GM19452 (cell line): Measurements from ENCODE around the gene REM2.

Experiments used
- ATAC-seq: cut with Tn5 transposase; IDR thresholded peaks from one replicate; pipeline ENCODE4 v1.9.1; 2021; ENCODE audit not compliant: unreplicated experiment

REM2 gene

DNA sequence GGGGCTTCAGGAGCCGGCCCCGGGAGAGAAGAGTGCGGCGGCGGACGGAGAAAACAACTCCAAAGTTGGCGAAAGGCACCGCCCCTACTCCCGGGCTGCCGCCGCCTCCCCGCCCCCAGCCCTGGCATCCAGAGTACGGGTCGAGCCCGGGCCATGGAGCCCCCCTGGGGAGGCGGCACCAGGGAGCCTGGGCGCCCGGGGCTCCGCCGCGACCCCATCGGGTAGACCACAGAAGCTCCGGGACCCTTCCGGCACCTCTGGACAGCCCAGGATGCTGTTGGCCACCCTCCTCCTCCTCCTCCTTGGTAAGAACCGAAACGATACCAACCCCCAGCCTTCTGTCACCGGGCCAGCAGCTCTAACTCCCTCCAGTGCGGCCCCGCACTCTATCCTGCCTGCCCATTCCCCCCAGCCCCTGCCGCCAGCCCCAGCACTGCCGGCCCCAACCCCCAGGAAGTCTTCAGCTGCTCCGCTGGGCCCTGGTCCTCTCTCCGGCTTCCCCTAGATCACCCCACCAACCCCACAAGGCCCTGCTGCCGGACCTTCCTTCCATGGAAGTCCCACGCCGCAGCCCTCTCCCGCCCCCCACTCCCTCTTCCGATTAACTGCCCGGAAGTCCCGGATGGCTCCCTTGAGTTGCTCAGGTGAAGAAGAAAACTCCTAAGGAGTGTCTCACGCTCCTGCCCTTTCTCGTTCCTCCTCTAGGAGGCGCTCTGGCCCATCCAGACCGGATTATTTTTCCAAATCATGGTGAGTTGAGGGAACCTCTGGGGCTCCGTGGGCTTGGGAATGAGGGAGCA is 10.8 kb upstream of the REM2 start:
- peak; percentile 24 for ATAC-seq

- ATAC-seq: no peak
Observed at GRCh38 chr14:22872833-22873520, 10.0 kb upstream of the REM2 start.

DNA sequence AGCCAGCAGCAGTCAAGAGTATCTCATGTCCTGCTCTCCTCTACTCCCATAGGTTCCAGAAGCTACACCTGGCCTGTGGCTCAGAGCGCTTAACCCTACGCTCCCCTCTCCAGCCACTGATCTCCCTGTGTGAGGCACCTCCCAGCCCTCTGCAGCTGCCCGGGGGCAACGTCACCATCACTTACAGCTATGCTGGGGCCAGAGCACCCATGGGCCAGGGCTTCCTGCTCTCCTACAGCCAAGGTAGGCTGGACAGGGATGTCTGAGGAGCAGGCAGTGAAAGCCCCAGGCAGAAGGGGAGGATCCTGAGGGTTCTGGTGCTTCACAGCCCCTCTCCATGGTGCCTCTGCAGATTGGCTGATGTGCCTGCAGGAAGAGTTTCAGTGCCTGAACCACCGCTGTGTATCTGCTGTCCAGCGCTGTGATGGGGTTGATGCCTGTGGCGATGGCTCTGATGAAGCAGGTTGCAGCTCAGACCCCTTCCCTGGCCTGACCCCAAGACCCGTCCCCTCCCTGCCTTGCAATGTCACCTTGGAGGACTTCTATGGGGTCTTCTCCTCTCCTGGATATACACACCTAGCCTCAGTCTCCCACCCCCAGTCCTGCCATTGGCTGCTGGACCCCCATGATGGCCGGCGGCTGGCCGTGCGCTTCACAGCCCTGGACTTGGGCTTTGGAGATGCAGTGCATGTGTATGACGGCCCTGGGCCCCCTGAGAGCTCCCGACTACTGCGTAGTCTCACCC is 7.8 kb upstream of the REM2 start:
- no peak for ATAC-seq

- no peak for ATAC-seq
Observed at GRCh38 chr14:22875748-22876319, 7.2 kb upstream of the REM2 start.

DNA sequence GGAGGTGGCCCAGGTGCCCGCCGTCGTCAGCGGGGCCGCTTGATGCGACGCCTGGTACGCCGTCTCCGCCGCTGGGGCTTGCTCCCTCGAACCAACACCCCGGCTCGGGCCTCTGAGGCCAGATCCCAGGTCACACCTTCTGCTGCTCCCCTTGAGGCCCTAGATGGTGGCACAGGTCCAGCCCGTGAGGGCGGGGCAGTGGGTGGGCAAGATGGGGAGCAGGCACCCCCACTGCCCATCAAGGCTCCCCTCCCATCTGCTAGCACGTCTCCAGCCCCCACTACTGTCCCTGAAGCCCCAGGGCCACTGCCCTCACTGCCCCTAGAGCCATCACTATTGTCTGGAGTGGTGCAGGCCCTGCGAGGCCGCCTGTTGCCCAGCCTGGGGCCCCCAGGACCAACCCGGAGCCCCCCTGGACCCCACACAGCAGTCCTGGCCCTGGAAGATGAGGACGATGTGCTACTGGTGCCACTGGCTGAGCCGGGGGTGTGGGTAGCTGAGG is 6.0 kb upstream of the REM2 start:
- ATAC-seq: no peak

DNA sequence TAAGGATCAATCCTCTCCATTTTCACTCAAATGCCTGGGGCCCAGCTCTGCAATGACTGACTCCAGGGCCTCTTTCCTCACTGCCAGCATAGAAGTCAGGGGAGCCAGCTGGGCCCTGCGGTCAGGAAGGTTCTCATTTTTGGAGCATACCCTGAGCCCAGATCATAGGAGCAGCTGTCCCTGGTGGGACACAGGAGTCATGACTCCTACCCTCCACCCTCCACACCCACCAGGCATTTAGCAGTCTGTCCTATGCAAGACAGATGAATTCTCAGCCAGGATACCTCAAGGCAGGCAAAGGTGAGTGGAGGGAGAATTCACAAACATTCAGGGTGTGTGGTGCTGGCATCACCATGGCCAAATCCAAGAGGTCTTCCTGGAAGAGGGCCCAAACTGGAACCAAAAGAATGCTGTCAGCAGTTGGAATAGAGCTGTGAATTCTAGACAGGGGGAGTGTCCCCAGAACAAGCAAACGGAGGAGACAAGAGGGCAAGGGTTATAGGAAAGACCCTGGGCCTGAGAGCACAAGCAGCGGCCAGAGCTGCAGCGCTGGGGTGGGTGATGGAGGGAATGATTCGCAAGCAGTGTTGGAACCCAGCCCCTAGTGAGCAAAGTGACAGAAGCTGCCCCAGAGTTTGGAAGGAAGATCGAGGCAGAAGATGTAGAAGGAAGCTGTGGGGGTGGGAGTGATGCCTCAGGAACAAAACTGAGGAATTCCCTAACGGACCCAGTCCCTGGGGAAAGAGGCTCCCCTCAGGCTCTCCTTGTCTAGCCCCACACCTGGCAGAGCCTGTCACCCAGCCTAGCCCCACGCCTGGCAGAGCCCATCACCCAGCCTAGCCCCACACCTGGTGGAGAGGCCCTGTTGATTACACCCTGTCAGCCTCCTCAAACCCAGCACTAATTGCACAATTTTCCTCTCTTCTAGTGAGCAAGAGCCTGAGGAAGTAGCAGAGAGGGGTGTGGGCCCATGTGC is 4.5 kb upstream of the REM2 start:
- no peak for ATAC-seq

DNA sequence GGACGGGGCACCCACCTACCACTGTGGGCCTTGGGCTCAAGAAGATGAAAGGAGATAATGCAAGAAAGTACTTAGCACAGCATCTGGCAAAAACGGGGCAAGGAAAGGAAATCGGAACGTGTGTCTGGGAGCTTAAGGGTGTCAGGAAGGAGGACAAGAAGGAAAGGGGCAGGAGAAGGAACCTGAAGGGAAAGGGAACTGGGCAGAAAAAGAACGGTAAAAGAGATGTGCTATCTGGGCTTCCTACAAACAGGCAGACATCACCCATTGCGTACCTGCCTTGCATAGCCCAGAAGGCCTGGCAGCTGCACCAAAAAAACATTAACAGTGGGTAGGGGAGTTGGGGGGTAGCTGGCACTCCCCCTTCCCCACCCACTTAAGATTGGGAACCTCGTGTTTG is 958 bp upstream of the REM2 start:
- no peak for ATAC-seq

DNA sequence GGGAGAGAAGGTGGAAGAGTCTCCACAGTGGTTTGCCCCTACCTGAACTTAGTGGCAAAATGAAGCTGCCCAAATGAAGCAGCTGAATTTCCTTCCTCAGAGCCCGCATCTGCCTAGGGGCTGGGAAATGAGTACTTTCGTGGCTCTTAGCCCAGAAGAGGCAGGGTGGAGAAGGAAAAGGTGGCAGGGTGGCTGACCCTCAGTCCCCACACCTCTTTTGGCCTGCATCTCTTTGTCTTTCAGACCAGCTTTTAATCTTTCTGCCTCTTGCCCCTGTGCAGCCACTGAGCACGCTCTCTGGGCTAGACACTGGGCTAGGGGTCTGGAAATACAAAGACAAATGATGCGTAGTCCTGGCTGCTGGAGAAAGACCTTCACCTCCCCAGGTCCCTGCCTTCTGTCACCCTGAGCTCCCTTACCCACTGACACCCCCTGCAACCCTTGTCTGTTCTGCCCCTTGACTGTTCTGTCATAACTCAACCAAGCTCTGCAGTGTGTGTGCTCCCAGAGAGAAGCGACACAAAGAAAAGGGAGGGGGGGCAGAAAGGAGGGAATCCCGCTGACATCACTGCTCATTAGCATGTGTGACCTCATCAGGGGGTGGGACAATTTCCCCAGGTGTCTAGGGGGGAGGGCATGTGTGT is 371 bp upstream of the REM2 start:
- no peak for ATAC-seq

DNA sequence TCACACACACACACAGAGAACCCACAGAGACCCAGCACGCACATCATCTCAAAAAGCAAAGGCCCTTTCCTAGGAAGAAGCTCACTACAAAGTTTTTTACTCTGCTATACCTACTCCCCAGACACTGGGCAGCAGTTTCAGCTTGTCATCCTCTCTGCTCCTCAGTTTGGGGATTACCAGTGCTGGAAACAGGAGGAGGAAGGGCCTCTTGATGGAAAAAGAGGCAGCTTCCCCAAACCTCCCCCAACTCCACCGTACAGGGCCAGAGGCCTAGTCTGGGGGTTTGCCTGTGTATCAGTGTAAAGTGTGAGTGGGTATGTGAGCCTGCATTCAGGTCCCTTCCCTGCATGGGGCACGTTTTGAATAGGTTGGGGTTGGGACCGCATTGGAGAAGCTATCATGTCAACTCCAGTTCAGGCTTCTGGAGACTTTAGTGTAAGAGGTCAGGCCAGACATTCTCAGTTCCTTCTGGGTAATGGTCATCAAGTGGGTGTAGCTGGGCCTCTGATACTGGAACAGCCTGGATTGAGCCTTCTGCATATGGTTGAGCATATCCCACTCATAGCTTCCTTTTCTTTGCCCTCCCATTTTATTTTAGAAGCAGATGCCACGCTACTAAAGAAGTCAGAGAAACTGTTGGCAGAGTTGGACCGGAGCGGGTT is 1.2 kb downstream of the REM2 start:
- ATAC-seq: no peak

GRCh38 chr14:22884738-22885523 is 1.9 kb downstream of the REM2 start:
- no peak for ATAC-seq

DNA sequence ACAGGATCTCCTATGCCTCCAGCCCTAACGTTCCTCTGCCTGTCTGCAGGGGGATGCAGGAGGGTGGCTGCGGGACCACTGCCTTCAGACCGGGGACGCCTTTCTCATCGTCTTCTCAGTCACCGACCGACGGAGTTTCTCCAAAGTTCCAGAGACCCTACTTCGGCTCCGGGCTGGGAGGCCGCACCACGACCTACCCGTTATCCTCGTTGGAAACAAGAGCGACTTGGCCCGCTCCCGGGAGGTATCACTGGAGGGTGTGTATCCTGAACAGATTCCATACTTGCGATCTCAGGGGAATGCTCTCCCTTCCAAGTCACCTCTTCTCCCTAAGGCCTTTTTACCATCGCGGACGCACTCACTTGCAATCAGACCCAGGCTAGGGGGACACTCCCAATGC is 3.0 kb downstream of the REM2 start:
- ATAC-seq: no peak

- ATAC-seq: peak; percentile 47
Observed at GRCh38 chr14:22886500-22887259, 3.7 kb downstream of the REM2 start.

GRCh38 chr14:22887260-22887989 is 4.4 kb downstream of the REM2 start:
- ATAC-seq: peak; percentile 44

DNA sequence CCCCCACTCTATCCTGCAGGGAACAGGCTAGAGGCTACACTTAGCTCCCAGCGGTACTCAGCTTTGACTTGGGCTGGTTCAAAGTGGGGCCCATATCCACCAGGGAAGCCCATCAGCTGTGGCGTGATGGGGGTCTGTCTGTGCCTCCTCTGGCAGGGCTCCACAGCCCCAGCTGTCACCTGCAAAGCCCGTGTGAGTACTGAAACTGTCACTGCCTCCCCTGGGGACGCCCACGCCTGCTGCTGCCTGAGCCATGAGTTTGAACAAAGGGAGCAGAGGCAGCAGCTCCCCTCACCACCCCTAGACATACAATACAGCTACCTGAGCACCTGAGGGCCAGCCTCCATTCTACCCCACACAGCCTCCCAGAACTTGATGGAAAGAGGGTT is 5.0 kb downstream of the REM2 start:
- peak; percentile 43 for ATAC-seq

- ATAC-seq: no peak
Observed at GRCh38 chr14:22888662-22889061, 5.6 kb downstream of the REM2 start.

GRCh38 chr14:22890416-22890815 is 7.4 kb downstream of the REM2 start:
- ATAC-seq: no peak

DNA sequence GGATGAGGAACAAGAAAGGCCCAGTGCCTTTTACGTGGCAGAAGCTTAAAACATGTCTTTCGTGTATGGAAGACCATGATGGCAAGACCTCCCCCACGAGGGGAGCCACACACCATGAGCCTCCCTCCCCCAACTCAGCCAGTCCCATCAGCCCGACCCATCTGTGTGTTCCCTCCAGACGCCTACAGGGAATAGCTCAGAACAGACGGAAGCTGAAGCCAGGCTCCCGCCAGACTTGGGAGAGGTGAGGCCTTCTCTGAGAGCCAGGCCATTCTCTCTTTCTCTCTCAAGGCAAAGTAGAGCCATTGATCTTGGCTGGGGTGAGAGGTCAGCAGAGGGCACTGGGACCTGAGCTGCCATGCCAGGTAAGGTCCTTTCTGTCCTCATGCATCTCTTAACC is 9.5 kb downstream of the REM2 start:
- no peak for ATAC-seq
